Neural progenitor cell (in vitro differentiated cells): ENCODE results near the gene MITF.

Source experiments
- CTCF ChIP-seq: fragments of 200-600 bp; sonication (generic); IDR thresholded peaks from 2 replicates; pipeline ENCODE4 v1.5.1; 2017; ENCODE audit warnings: antibody characterized with exemption, mild to moderate bottlenecking
- EZH2 ChIP-seq: fragments of 200-600 bp; sonication (generic); IDR thresholded peaks from 2 replicates; pipeline ENCODE4 v1.6.1; 2017; ENCODE audit warnings: antibody characterized with exemption, mild to moderate bottlenecking, moderate library complexity
- EZH2phosphoT487 ChIP-seq: fragments of 200-600 bp; sonication (generic); IDR thresholded peaks from 2 replicates; pipeline ENCODE4 v1.6.1; 2017; ENCODE audit warnings: antibody characterized with exemption

- no peak for TF ChIP-seq CTCF
- TF ChIP-seq EZH2 = no peak
- TF ChIP-seq EZH2phosphoT487 = no peak
Measured at GRCh38 chr3:69878254-69878653, 139.0 kb downstream of the MITF start.
